H9 (cell line): Measurements from ENCODE around the gene EBF4. TPM values are rescaled to one million over a fixed set of nuclear protein-coding genes. Genes with fewer than 3 reads are reported as not detected.

ENCODE experiments used
- DNase-seq: peaks from one replicate; pipeline ENCODE4 v3.0.0-alpha.2; 2017
- H2AFZ ChIP-seq: one replicate; pipeline ENCODE4 v1.6.1; 2013; ENCODE audit warnings: mild to moderate bottlenecking, low read length, control low read depth, moderate library complexity
- H2AK5ac ChIP-seq: 2 replicates; pipeline ENCODE4 v1.6.1; 2013; ENCODE audit warnings: low read length, control low read depth, mixed read lengths; ENCODE audit not compliant: insufficient read length
- H2BK120ac ChIP-seq: one replicate; pipeline ENCODE4 v1.6.1; 2013; ENCODE audit warnings: low read depth, mild to moderate bottlenecking, low read length, control low read depth, inconsistent platforms; ENCODE audit not compliant: poor library complexity, severe bottlenecking
- H2BK12ac ChIP-seq: 2 replicates; pipeline ENCODE4 v1.6.1; 2013; ENCODE audit warnings: low read length, control low read depth, mixed read lengths, low read depth; ENCODE audit not compliant: insufficient read length
- H2BK15ac ChIP-seq: 2 replicates; pipeline ENCODE4 v1.6.1; 2013; ENCODE audit warnings: low read depth, low read length, control low read depth
- H2BK20ac ChIP-seq: one replicate; pipeline ENCODE4 v1.6.1; 2013; ENCODE audit warnings: low read depth, mild to moderate bottlenecking, low read length, control low read depth, inconsistent platforms; ENCODE audit not compliant: poor library complexity, severe bottlenecking
- H2BK5ac ChIP-seq: 2 replicates; pipeline ENCODE4 v1.6.1; 2013; ENCODE audit warnings: low read length, control low read depth, mixed read lengths; ENCODE audit not compliant: insufficient read length
- H3K14ac ChIP-seq: 2 replicates; pipeline ENCODE4 v1.6.1; 2013; ENCODE audit warnings: low read length, control low read depth; ENCODE audit not compliant: insufficient read depth
- H3K18ac ChIP-seq: 2 replicates; pipeline ENCODE4 v1.6.1; 2013; ENCODE audit warnings: low read depth, mild to moderate bottlenecking, mixed read lengths, low read length, control low read depth; ENCODE audit not compliant: insufficient read length
- H3K23ac ChIP-seq: 2 replicates; pipeline ENCODE4 v1.6.1; 2013; ENCODE audit warnings: low read length, control low read depth, mixed read lengths, low read depth; ENCODE audit not compliant: insufficient read length
- H3K23me2 ChIP-seq: 2 replicates; pipeline ENCODE4 v1.6.1; 2013; ENCODE audit warnings: low read depth, mild to moderate bottlenecking, mixed read lengths, low read length, control low read depth; ENCODE audit not compliant: insufficient read length, poor library complexity, severe bottlenecking
- H3K27ac ChIP-seq: 2 replicates; pipeline ENCODE4 v1.5.1; 2013; ENCODE audit warnings: low read length, control low read depth, mixed read lengths, low read depth; ENCODE audit not compliant: insufficient read length
- H3K27me3 ChIP-seq: 2 replicates; pipeline ENCODE4 v1.6.1; 2013; ENCODE audit warnings: low read length, control low read depth, inconsistent platforms; ENCODE audit not compliant: insufficient read depth
- H3K4ac ChIP-seq: 2 replicates; pipeline ENCODE4 v1.6.1; 2013; ENCODE audit warnings: low read depth, mild to moderate bottlenecking, control low read depth, inconsistent platforms, low read length, moderate library complexity
- H3K4me1 ChIP-seq: 2 replicates; pipeline ENCODE4 v1.6.1; 2013; ENCODE audit warnings: low read length, control low read depth, inconsistent platforms; ENCODE audit not compliant: insufficient read depth
- H3K4me2 ChIP-seq: 2 replicates; pipeline ENCODE4 v1.6.1; 2013; ENCODE audit warnings: low read length, control low read depth, mixed read lengths; ENCODE audit not compliant: insufficient read length, insufficient read depth
- H3K56ac ChIP-seq: 2 replicates; pipeline ENCODE4 v1.6.1; 2013; ENCODE audit warnings: low read depth, mild to moderate bottlenecking, mixed read lengths, low read length, control low read depth; ENCODE audit not compliant: insufficient read length
- H3K79me1 ChIP-seq: 2 replicates; pipeline ENCODE4 v1.6.1; 2013; ENCODE audit warnings: low read depth, mild to moderate bottlenecking, moderate library complexity, low read length, control low read depth, inconsistent platforms; ENCODE audit not compliant: insufficient read depth, poor library complexity, severe bottlenecking
- H3K79me2 ChIP-seq: 2 replicates; pipeline ENCODE4 v1.6.1; 2013; ENCODE audit warnings: low read length, control low read depth, inconsistent platforms; ENCODE audit not compliant: insufficient read depth
- H3K9ac ChIP-seq: 2 replicates; pipeline ENCODE4 v1.6.1; 2013; ENCODE audit warnings: low read length, control low read depth, mixed read lengths; ENCODE audit not compliant: insufficient read length; ENCODE audit errors: extremely low read depth
- H3K9me3 ChIP-seq: one replicate; pipeline ENCODE4 v1.6.1; 2013; ENCODE audit warnings: low read depth, low read length, inconsistent platforms; ENCODE audit not compliant: control insufficient read depth
- H3T11ph ChIP-seq: one replicate; pipeline ENCODE4 v1.6.1; 2013; ENCODE audit warnings: mild to moderate bottlenecking, low read length, control low read depth, inconsistent platforms
- H4K20me1 ChIP-seq: one replicate; pipeline ENCODE4 v1.6.1; 2013; ENCODE audit not compliant: control insufficient read depth, insufficient read length, insufficient read depth
- H4K5ac ChIP-seq: 2 replicates; pipeline ENCODE4 v1.6.1; 2013; ENCODE audit warnings: low read depth, mild to moderate bottlenecking, mixed read lengths, low read length, control low read depth; ENCODE audit not compliant: insufficient read length
- H4K8ac ChIP-seq: replicated peaks from 2 replicates; pipeline ENCODE4 v1.6.1; 2013; ENCODE audit warnings: low read length, control low read depth, mixed read lengths, low read depth; ENCODE audit not compliant: insufficient read length
- H4K91ac ChIP-seq: 2 replicates; pipeline ENCODE4 v1.6.1; 2013; ENCODE audit warnings: low read depth, mild to moderate bottlenecking, moderate library complexity, mixed read lengths, low read length, control low read depth; ENCODE audit not compliant: insufficient read length
- H3K27ac Mint-ChIP-seq, 3 experiments: 2 replicates in 2 of 3; 3 replicates in 1 of 3; pipeline ENCODE4 v1.8.0; 2020 to 2021; ENCODE audit warnings: mixed read lengths in 3 of 3, mild to moderate bottlenecking in 1 of 3, moderate library complexity in 1 of 3
- H3K27me3 Mint-ChIP-seq: 2 replicates; pipeline ENCODE4 v1.8.0; 2021; ENCODE audit warnings: low read depth, mild to moderate bottlenecking, moderate library complexity, mixed read lengths
- H3K36me3 Mint-ChIP-seq, 3 experiments: 2 replicates in 2 of 3; 3 replicates in 1 of 3; pipeline ENCODE4 v1.8.0; 2020 to 2021; ENCODE audit warnings: low read depth in 3 of 3, mixed read lengths in 3 of 3; ENCODE audit not compliant: insufficient read depth in 1 of 3
- H3K4me1 Mint-ChIP-seq, 2 experiments: 2 replicates each; pipeline ENCODE4 v1.8.0; 2020; ENCODE audit warnings: mixed read lengths in 2 of 2
- H3K4me3 Mint-ChIP-seq, 2 experiments: 2 replicates in 1 of 2; 3 replicates in 1 of 2; pipeline ENCODE4 v1.8.0; 2020 to 2021; ENCODE audit warnings: mild to moderate bottlenecking in 2 of 2, mixed read lengths in 2 of 2, moderate library complexity in 1 of 2
- H3K9me3 Mint-ChIP-seq, 2 experiments: 2 replicates in 1 of 2; 3 replicates in 1 of 2; pipeline ENCODE4 v1.8.0; 2020; ENCODE audit warnings: mild to moderate bottlenecking in 2 of 2, mixed read lengths in 2 of 2, moderate library complexity in 1 of 2
- WGBS: extraction: QIAGEN DNeasy Blood & Tissue Kit; methylation state at CpG from one replicate; pipeline ENCODE4 v1.1.7; 2013; ENCODE audit warnings: missing lambda C conversion rate, low lambda C conversion rate, mixed read lengths; ENCODE audit not compliant: insufficient read length; ENCODE audit errors: extremely low coverage; 5-methylcytosine and 5-hydroxymethylcytosine counted together
- total RNA-seq: library from RNA; stranded (reverse); gene quantifications from 2 replicates; pipeline ENCODE4 v1.2.1, GENCODE V29; 2021
- TF ChIP-seq, protein P1 (sequence below): fragments of 200-600 bp; sonication (generic); conservative IDR thresholded peaks from 3 replicates; pipeline ENCODE4 v1.8.0; 2021; ENCODE audit warnings: antibody characterized with exemption, mild to moderate bottlenecking

EBF4 gene
- total RNA-seq, 1 experiment from 2014 or later = 3.9 TPM

DNA sequence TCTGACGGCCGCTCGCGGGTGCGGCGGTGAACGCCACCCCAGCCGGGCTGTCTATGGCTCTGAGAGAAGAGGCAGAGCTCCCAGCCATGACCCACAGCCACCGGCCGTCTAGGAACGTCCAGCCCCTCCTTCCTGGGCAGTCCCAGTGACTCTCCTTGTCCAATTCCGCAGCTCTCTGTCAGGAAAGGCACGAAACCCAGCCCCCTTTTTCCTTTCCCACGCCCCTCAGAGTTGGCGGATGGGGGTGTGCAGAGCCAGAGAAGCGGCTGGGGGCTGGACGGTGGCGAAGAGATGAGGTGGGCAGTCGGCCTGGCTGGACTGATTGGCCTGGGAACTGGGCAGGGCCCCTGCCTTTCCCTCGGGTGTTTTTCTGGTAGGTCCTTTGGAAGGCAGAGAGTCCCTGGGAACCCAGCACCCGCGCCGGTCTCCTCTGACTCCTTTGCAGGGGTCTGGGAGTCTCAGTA, 1.5 kb downstream of the EBF4 start:
- Mint-ChIP-seq H3K36me3 (peaks cover 0 to 5% (median 0%) of the 10 kb centered on the region in 3 experiments; a peak in 2 of 7 replicates), H3K4me3 (peak overlapping the region; percentile 34 to 73), H3K27me3 (peaks cover 87% of the 10 kb centered on the region), H3K4me1 (peaks cover 17 to 38% of the 10 kb centered on the region in 2 experiments), H3K9me3 (peaks cover 2 to 3% of the 10 kb centered on the region in 2 experiments), H3K27ac (no peak overlapping the region)
- no peaks in the 10 kb centered on the region for H3K4me1 ChIP-seq
- H3K4ac ChIP-seq = no peak overlapping the region
- H3K56ac ChIP-seq = no peak overlapping the region
- H2BK12ac ChIP-seq = no peak overlapping the region
- no CpG with 5 or more reads among the region's 23 CpGs for WGBS
- no peak overlapping the region for H4K5ac ChIP-seq
- peaks cover 4% of the 10 kb centered on the region for H4K20me1 ChIP-seq
- no peak overlapping the region for H3K9ac ChIP-seq
- no peak overlapping the region for H3K14ac ChIP-seq
- H3K9me3 ChIP-seq = no peaks in the 10 kb centered on the region
- H3K79me2 ChIP-seq = no peaks in the 10 kb centered on the region
- H3K18ac ChIP-seq = no peak overlapping the region
- DNase-seq = peak; percentile 55
- no peak overlapping the region for H2BK120ac ChIP-seq
- no peaks in the 10 kb centered on the region for H3K79me1 ChIP-seq
- H3T11ph ChIP-seq = no peak overlapping the region
- no peak overlapping the region for H3K23ac ChIP-seq
- H2BK15ac ChIP-seq = no peak overlapping the region
- no peak overlapping the region for H4K8ac ChIP-seq
- H3K23me2 ChIP-seq = no peaks in the 10 kb centered on the region
- H3K27me3 ChIP-seq = peaks cover 55% of the 10 kb centered on the region
- H3K27ac ChIP-seq = no peak overlapping the region
- no peak overlapping the region for H2BK20ac ChIP-seq
- no peak overlapping the region for H4K91ac ChIP-seq
- H2AK5ac ChIP-seq = no peak overlapping the region
- TF ChIP-seq, protein P1, sequence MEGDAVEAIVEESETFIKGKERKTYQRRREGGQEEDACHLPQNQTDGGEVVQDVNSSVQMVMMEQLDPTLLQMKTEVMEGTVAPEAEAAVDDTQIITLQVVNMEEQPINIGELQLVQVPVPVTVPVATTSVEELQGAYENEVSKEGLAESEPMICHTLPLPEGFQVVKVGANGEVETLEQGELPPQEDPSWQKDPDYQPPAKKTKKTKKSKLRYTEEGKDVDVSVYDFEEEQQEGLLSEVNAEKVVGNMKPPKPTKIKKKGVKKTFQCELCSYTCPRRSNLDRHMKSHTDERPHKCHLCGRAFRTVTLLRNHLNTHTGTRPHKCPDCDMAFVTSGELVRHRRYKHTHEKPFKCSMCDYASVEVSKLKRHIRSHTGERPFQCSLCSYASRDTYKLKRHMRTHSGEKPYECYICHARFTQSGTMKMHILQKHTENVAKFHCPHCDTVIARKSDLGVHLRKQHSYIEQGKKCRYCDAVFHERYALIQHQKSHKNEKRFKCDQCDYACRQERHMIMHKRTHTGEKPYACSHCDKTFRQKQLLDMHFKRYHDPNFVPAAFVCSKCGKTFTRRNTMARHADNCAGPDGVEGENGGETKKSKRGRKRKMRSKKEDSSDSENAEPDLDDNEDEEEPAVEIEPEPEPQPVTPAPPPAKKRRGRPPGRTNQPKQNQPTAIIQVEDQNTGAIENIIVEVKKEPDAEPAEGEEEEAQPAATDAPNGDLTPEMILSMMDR = no peak
- H3K4me2 ChIP-seq = peak overlapping the region; percentile 13
- H2BK5ac ChIP-seq = no peak overlapping the region
- H2AFZ ChIP-seq = no peak overlapping the region
